ENCODE results near the gene KLHDC9. TPM values are rescaled to one million over a fixed set of nuclear protein-coding genes. Genes with fewer than 3 reads are reported as not detected.

Gene KLHDC9
- polyA plus RNA-seq, 3 donors, result 17.1 to 20.3 (median 19.0) TPM

- DNase-seq, result no peak
These were observed 25.3 kb upstream of the KLHDC9 start for GRCh38 chr1:161072751-161073449.

- no peak for DNase-seq
These were observed 24.6 kb upstream of the KLHDC9 start for GRCh38 chr1:161073474-161074121.

GRCh38 chr1:161074676-161075368 is 23.3 kb upstream of the KLHDC9 start:
- no peak for DNase-seq

GRCh38 chr1:161076410-161076809 is 21.8 kb upstream of the KLHDC9 start:
- DNase-seq, result no peak

GRCh38 chr1:161077426-161077825 is 20.7 kb upstream of the KLHDC9 start:
- DNase-seq, result no peak

GRCh38 chr1:161079436-161080110 is 18.6 kb upstream of the KLHDC9 start:
- DNase-seq, result no peak

- DNase-seq, result no peak
These were observed 17.4 kb upstream of the KLHDC9 start for GRCh38 chr1:161080441-161081405.

GRCh38 chr1:161081519-161081918 is 16.6 kb upstream of the KLHDC9 start:
- DNase-seq, result no peak

- no peak for DNase-seq
These were observed 15.7 kb upstream of the KLHDC9 start for GRCh38 chr1:161082483-161082882.

- DNase-seq, result no peak
These were observed 15.0 kb upstream of the KLHDC9 start for GRCh38 chr1:161082996-161083747.

- DNase-seq, result no peak
These were observed 14.2 kb upstream of the KLHDC9 start for GRCh38 chr1:161083748-161084596.

- DNase-seq, result no peak
These were observed 13.6 kb upstream of the KLHDC9 start for GRCh38 chr1:161084597-161084988.

- no peak for DNase-seq
These were observed 13.0 kb upstream of the KLHDC9 start for GRCh38 chr1:161085165-161085564.

GRCh38 chr1:161086457-161086856 is 11.7 kb upstream of the KLHDC9 start:
- DNase-seq, result no peak

- DNase-seq, result no peak
These were observed 9.5 kb upstream of the KLHDC9 start for GRCh38 chr1:161088587-161089110.

GRCh38 chr1:161089251-161089924 is 8.8 kb upstream of the KLHDC9 start, which contains the start of gene NECTIN4:
Gene NECTIN4, minus strand, starts transcription at chr1:161089558. Its CDS starts 262 bp downstream, at chr1:161089296.
- DNase-seq, result no peak

GRCh38 chr1:161089938-161090337 is 8.2 kb upstream of the KLHDC9 start:
- no peak for DNase-seq

- DNase-seq, result no peak
These were observed 7.5 kb upstream of the KLHDC9 start for GRCh38 chr1:161090617-161091016.

GRCh38 chr1:161091093-161091492 is 7.1 kb upstream of the KLHDC9 start:
- no peak for DNase-seq
